Activated CD4-positive, alpha-beta memory T cell treated with anti-CD3 and anti-CD28 coated beads, Interleukin-2, amount 10 ng/mL, durations not matched to agents 7 days and 5 days (primary cell): ENCODE data around the gene TREML1. TPM values are rescaled to one million over a fixed set of nuclear protein-coding genes. Genes with fewer than 3 reads are reported as not detected.
A peak's percentile ranks its signal among the peaks of the same experiment; 100 is the strongest.

Source experiments
- CTCF ChIA-PET: fragments of 350-600 bp; sonication (Branson Sonifier 250); formaldehyde crosslinking; loops from one replicate; lab custom pipeline; 2021; ENCODE audit warnings: antibody characterized with exemption, inconsistent platforms; lab: Charles Lee
- POLR2A ChIA-PET: fragments of 350-600 bp; sonication (Branson Sonifier 250); formaldehyde crosslinking; loops from one replicate; lab custom pipeline; 2021; ENCODE audit warnings: antibody characterized with exemption; lab: Charles Lee
- DNase-seq: peaks from one replicate; pipeline ENCODE4 v3.0.0-alpha.2; 2020
- H3K27ac Mint-ChIP-seq: one replicate; pipeline ENCODE4 v1.8.0; 2021; ENCODE audit warnings: mild to moderate bottlenecking, mixed read lengths
- H3K27me3 Mint-ChIP-seq: one replicate; pipeline ENCODE4 v1.8.0; 2021; ENCODE audit warnings: mixed read lengths
- H3K36me3 Mint-ChIP-seq: one replicate; pipeline ENCODE4 v1.8.0; 2021; ENCODE audit warnings: low read depth, mixed read lengths
- H3K4me1 Mint-ChIP-seq: one replicate; pipeline ENCODE4 v1.8.0; 2021; ENCODE audit warnings: mixed read lengths
- H3K4me3 Mint-ChIP-seq: one replicate; pipeline ENCODE4 v1.8.0; 2021; ENCODE audit warnings: mild to moderate bottlenecking, mixed read lengths
- H3K9me3 Mint-ChIP-seq: one replicate; pipeline ENCODE4 v1.8.0; 2021; ENCODE audit warnings: mixed read lengths
- total RNA-seq, 2 experiments: library from RNA; stranded (reverse); gene quantifications; one replicate each; pipeline ENCODE4 v1.2.3, GENCODE V29; 2021

Gene TREML1
- total RNA-seq, 2 experiments from 2014 or later: not detected

DNA sequence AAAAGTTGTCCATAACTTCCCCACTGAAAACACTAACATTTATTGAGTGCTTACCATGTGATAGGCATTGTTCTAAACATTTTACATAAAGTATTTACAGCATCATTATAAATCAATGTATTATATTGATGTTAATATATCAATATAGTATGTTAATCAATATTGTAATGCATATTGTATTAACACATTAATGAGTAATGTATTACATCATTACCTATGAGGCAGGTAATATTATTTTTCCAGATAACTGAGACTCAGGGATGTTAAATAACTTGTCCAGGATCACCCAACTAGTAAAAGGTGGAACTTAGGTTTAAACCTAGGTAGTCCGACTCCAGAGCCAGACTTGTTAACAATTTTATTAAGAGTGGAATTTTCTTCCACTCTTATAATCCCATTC, 20.9 kb upstream of the TREML1 start:
- Mint-ChIP-seq H3K4me1 (no peaks in the 10 kb centered on the region), H3K36me3 (no peaks in the 10 kb centered on the region), H3K27ac (no peak overlapping the region), H3K27me3 (peaks cover 30% of the 10 kb centered on the region), H3K4me3 (no peak overlapping the region), H3K9me3 (no peaks in the 10 kb centered on the region)
- ChIA-PET CTCF (no interaction called here), POLR2A (no interaction called here)
- DNase-seq: no peak

DNA sequence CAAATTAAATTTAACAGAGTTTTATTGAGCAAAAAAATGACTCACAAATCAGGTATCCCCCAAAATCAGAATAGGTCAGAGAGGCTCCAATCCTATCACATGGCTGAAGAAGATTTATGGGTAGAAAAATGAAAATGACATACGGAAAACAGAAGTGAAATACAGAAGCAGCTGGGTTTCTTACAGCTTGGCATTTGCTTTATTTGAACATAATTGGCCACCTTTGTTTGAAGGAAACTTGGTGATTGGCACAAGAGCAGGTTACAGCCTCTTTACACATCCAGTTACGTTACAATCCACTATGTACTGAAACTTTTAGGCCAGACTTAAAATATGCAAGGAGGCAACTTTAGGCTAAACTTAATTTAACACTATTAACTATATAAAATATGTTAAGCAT, 20.5 kb upstream of the TREML1 start:
- Mint-ChIP-seq H3K36me3 (no peaks in the 10 kb centered on the region), H3K9me3 (no peaks in the 10 kb centered on the region), H3K27ac (no peak overlapping the region), H3K27me3 (peaks cover 28% of the 10 kb centered on the region), H3K4me1 (no peaks in the 10 kb centered on the region), H3K4me3 (no peak overlapping the region)
- ChIA-PET CTCF (interaction anchor here (1.9 kb wide), 1 partner anchor 8 kb away, joined by 10 read pairs; no protein-coding TSS in a partner anchor), POLR2A (no interaction called here)
- no peak for DNase-seq

DNA sequence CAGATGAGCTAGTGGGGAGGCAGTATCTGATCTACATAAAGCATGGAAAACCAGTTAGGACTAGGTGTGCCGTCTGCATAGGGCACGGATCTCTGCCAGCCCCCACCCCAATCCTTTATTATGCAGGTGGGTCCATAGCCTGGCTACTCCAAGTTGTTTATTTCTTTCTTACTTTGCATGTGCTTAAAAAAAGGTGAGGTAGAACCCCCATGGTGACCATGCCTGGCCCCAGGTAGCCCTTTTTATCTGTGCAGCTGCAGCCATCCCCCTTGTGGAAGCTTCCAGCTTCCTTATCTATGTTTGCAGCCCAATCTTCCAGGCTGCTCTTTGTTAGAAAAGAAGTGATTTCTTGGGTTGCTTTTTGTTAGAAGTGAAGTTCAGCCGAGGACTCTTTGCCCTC, 17.8 kb upstream of the TREML1 start:
- Mint-ChIP-seq H3K4me1 (no peaks in the 10 kb centered on the region), H3K4me3 (no peak overlapping the region), H3K36me3 (no peaks in the 10 kb centered on the region), H3K9me3 (no peaks in the 10 kb centered on the region), H3K27ac (no peak overlapping the region), H3K27me3 (peaks cover 25% of the 10 kb centered on the region)
- ChIA-PET POLR2A (no interaction called here), CTCF (no interaction called here)
- no peak for DNase-seq

DNA sequence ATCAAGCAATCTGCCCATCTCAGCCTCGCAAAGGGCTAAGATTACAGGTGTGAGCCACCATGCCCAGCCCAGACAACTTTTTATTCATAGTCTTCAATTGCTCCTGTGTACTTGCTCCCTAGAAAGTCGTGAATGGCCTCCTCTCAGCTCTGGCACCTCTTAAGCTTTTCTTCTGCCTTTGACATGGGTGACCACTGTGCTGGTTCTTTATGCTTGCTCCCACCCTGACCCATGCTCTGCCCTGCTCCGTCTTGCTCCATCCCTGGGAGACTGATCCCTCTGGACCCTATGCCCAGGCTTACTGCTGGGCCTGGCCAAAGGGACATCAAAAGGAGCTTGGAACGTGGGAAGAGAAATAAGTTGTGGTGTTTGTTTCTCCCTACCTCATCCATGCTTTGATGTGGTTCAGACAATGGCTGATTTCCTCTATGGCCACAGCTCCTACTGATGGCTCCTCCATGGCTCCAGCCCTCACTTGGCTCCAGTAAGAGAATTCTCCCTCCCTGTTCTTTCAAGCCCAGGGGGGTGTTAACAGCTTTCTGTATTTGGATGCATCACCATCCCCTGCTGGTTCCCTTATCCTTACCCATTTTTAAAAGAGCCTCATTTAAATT, 16.5 kb upstream of the TREML1 start:
- CTCF ChIA-PET: interaction anchor here (1.1 kb wide), 1 partner anchor 11 kb away, joined by 3 read pairs; no protein-coding TSS in a partner anchor
- Mint-ChIP-seq H3K36me3 (no peaks in the 10 kb centered on the region), H3K27me3 (peaks cover 28% of the 10 kb centered on the region), H3K4me3 (no peak overlapping the region), H3K4me1 (no peaks in the 10 kb centered on the region), H3K9me3 (no peaks in the 10 kb centered on the region), H3K27ac (no peak overlapping the region)
- DNase-seq: peak; percentile 1
- POLR2A ChIA-PET: no interaction called here

DNA sequence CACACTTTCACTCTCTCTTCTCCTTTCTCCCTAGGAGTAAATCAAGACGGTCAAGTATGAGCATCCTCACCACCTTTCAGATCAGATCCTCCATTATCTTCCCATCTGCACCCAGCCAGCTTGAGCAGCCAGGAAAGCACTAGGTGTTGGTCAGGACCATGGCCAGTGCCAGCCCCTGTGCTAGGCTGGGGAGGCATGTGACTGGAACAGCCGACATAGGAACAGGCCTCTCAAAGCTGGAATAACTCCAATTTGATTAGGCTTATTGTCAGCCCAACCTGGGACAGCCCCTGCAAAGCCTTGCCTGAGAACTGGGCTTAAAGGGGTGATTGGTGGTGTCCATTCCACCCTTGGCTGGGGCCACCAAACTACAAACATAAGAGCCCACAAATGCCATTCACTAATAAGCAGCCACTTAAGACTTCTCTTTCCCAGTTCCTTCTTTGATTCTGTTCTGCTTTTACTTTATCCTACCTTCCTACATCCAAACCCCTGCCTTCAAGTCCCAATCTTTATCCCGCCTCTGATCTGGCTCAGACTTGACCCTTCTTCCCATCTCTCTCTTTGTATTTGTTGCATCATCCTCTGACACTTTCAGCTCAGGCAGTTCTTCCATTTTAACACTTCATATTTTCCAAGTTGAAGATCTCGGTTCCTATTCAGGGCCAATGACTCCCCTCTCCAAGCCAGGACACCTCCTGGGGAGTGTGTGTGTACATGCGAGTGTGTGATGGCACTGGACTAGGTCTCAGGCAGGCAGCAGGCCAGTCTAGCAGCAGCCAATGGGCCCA, 13.2 kb upstream of the TREML1 start:
- Mint-ChIP-seq H3K27me3 (peaks cover 23% of the 10 kb centered on the region), H3K27ac (no peak overlapping the region), H3K9me3 (no peaks in the 10 kb centered on the region), H3K36me3 (no peaks in the 10 kb centered on the region), H3K4me1 (no peaks in the 10 kb centered on the region), H3K4me3 (no peak overlapping the region)
- ChIA-PET CTCF (interaction anchor here (1.1 to 2.3 kb wide), 2 partner anchors 15 to 19 kb away, joined by 3 to 7 read pairs; no protein-coding TSS in a partner anchor), POLR2A (no interaction called here)
- peak; percentile 18 for DNase-seq

DNA sequence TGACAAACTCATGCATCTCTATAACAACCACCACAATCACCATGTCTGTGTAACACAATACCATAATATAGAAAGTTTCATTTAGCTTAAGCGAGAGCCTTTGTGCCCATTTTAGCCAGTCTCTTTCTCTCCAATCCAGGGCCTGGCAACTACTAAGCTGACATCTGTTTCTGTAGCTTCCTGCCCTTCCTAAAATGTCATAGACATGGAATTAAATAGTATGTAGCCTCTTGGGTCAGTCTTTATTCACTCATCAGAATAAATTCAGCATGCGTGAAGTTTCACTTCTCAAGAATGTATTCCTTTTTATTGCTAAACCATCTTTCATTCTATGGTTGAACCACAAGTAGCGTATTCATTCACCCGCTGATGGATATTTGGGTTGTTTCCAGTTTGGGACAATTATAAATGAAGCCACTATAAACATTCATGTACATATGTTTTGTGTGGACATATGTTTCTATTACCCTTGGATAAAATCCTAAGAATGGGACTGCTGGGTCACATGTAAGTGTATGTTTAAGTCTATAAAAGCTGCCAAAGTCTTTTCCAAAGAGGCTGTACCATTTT, 10.5 kb upstream of the TREML1 start:
- no peak for DNase-seq
- Mint-ChIP-seq H3K4me1 (no peaks in the 10 kb centered on the region), H3K9me3 (no peaks in the 10 kb centered on the region), H3K27me3 (peaks cover 23% of the 10 kb centered on the region), H3K4me3 (no peak overlapping the region), H3K36me3 (no peaks in the 10 kb centered on the region), H3K27ac (no peak overlapping the region)
- ChIA-PET CTCF (interaction anchor here (2.3 kb wide), 1 partner anchor 18 kb away, joined by 7 read pairs; no protein-coding TSS in a partner anchor), POLR2A (no interaction called here)

DNA sequence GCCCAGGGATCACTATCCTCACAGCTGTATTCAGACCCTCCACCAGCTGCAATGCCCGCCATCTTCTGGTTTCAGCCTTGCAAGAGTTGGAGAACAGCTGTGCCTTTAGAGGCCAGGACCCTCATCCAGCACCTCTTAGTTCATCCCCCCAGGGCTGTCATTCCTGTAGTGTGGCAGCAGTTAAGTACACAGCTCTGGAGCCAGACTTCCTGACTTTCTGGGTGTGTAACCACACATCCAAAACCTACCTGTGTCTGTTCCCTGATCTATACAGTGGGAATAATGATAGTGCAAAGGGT, 9.2 kb upstream of the TREML1 start:
- ChIA-PET POLR2A (no interaction called here), CTCF (no interaction called here)
- no peaks in the 10 kb centered on the region for H3K36me3 Mint-ChIP-seq

DNA sequence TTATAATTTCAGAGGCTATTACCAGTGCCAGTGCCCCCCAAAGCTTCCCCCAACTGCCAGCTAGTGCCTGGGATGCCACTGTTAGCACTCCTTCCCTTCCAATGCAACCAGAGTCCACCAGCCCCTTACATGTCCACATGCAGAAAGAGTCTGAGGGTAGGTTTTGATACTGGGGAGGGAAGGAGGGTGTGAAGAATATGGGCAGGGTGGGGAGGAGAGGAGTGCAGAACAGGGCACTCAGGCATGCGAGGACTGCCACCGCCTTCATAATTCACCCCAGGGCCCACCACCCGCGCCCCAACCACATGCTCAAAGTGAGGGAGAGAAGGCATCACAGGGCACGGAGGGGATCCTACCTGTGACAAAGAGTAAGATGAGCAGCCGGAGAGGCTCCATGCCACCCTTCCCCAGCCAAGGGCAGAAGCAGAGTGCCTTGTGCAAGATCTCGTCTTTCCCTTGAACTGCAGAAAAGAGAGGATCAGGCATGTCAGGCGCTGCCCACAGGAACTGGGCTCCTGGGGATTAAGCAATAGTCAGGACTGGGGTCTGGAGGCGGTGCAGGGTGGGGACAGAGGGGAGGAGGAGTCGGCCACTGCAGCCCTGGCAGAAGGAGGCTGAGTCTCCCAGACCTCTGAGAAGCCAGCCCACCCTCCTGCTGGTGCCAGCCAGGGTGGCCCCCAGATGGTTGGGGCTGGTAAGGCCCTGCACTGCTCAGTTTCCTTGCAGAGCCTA, 8.7 kb upstream of the TREML1 start, which contains the start of gene TREM2:
TSS of gene TREM2 (minus strand) at position 430 of the 732 bp plus-strand sequence. CDS start at position 396, 34 bp downstream.
- no peaks in the 10 kb centered on the region for H3K4me1 Mint-ChIP-seq
- H3K27me3 Mint-ChIP-seq: peaks cover 21% of the 10 kb centered on the region
- H3K27ac Mint-ChIP-seq: no peak within 1 kb of the TSS
- no peak for DNase-seq
- no peak within 1 kb of the TSS for H3K4me3 Mint-ChIP-seq
- no peaks in the 10 kb centered on the region for H3K9me3 Mint-ChIP-seq
- CTCF ChIA-PET: no interaction called here
- POLR2A ChIA-PET: no interaction called here
- no peaks in the 10 kb centered on the region for H3K36me3 Mint-ChIP-seq

More for the DNA sequence above, 9.2 kb upstream of the TREML1 start:
- no peak overlapping the region for H3K27ac Mint-ChIP-seq
- no peaks in the 10 kb centered on the region for H3K4me1 Mint-ChIP-seq
- DNase-seq: no peak
- peaks cover 19% of the 10 kb centered on the region for H3K27me3 Mint-ChIP-seq
- no peak overlapping the region for H3K4me3 Mint-ChIP-seq
- H3K9me3 Mint-ChIP-seq: no peaks in the 10 kb centered on the region

DNA sequence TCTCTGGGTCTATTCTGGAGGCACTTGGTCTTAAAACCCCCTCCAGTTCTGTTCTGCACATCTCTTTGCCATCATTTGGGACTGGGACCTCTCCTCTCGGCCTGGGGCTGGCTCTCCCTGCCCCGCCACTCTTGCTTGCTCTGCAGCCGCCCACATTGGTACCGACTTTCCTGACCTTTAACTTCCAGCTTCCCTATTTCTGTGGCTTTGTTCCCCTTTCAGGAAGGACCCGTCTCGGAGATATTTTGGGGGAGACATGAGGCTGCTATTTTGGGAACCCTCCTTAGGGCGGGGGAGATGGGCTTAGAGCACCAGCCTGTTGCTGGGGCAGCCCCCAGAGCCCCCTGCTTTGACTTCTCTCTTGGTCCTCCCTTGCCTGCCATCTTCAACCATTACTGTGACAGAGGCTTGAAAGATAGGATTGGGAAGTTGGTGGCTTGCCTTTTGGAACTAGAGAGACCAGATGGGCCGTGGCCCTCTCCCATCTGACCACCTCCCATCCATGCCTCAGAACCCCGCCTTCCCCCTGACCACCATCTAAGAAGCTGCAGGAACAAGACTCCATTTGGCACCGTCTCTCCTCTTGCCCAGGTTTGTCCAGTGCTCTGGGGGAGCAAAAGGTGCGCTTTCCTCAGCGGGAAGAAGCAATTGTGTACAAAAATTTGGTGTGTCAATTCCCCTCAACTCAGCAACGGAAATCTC, 7.9 kb upstream of the TREML1 start:
- CTCF ChIA-PET: no interaction called here
- H3K4me3 Mint-ChIP-seq: no peak overlapping the region
- H3K4me1 Mint-ChIP-seq: no peaks in the 10 kb centered on the region
- POLR2A ChIA-PET: interaction anchor here (1.4 kb wide), 1 partner anchor 12 kb away, joined by 3 read pairs; no protein-coding TSS in a partner anchor
- peaks cover 16% of the 10 kb centered on the region for H3K27me3 Mint-ChIP-seq
- DNase-seq: no peak
- no peaks in the 10 kb centered on the region for H3K9me3 Mint-ChIP-seq
- no peaks in the 10 kb centered on the region for H3K36me3 Mint-ChIP-seq
- H3K27ac Mint-ChIP-seq: no peak overlapping the region

DNA sequence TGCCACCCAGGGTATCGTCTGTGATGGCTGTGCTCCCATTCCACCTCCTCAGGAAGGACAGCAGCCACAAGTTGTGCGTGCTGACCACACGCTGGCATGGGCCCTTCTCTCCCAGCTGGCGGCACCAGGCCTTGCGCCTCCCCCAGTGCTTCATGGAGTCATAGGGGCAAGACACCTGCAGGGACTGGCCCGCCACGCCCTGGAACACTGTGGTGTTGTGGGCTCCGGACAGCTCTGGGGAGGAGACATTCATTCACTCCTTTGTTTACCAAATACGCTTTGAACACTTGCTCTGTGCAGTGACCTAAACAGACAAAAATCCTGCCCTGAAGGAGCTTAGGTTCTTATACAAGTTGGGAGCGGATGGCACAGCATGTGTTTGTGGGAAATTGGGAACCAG, 7.2 kb upstream of the TREML1 start:
- H3K27me3 Mint-ChIP-seq: peaks cover 10% of the 10 kb centered on the region
- H3K4me3 Mint-ChIP-seq: no peak overlapping the region
- POLR2A ChIA-PET: interaction anchor here (1.4 kb wide), 1 partner anchor 11 kb away, joined by 3 read pairs; no protein-coding TSS in a partner anchor

DNA sequence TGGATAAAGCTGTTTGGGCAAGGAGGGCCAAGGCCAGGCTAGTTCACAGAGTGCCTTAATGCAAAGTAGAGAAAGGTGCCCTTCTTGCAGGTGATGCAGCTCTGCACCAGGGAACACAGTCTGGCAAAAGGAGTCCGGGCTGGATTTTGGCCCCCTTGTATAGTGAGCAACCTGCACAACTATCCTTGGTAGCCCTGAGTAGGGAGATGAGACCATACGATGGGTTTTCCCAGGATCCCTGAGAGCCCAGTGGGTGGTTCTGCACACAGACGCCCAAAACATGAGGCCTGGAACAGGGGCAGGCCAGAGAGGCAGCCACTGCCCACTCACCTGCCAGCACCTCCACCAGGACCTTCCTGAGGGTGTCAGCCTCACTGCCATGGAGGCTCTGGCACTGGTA, 6.8 kb upstream of the TREML1 start:
- CTCF ChIA-PET: no interaction called here

More for the DNA sequence above, 7.2 kb upstream of the TREML1 start:
- Mint-ChIP-seq H3K9me3 (no peaks in the 10 kb centered on the region), H3K4me1 (no peaks in the 10 kb centered on the region), H3K36me3 (no peaks in the 10 kb centered on the region), H3K27ac (no peak overlapping the region)
- DNase-seq: no peak
- CTCF ChIA-PET: no interaction called here

DNA sequence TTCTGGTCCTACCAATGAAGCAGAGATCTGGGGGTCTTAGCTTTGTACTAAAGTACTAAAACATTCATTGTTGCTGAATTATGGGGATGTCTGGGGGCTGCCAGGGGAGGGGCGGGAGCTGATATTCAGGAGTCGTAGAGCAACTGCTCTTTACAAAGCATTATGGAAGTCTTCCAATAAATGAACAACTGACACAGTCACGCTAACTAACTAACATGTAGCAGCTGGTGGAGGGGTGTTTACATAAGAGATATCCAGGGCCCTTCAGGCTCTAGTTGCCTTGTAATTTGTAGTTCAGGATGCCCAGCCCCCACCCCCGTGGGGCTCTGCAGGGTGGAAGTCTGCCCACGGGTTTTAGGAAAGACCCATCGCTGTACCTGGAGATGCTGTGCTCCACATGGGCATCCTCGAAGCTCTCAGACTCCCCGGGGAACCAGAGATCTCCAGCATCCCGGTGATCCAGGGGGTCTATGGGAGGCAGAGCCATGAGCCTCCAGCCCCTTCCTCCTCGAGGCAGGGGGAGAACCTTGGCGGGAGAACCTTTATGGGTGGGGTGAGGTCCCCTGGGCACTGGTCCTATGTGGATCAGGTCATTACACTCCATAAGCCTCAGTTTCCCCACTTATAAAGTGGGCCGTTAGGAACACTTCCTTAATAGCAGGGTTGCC, 5.4 kb upstream of the TREML1 start:
- Mint-ChIP-seq H3K27ac (no peak overlapping the region), H3K27me3 (peaks cover 13% of the 10 kb centered on the region), H3K36me3 (no peaks in the 10 kb centered on the region), H3K4me1 (no peaks in the 10 kb centered on the region), H3K4me3 (no peak overlapping the region), H3K9me3 (no peaks in the 10 kb centered on the region)
- no peak for DNase-seq
- POLR2A ChIA-PET: no interaction called here
- CTCF ChIA-PET: no interaction called here

More for the DNA sequence above, 6.8 kb upstream of the TREML1 start:
- no peak overlapping the region for H3K27ac Mint-ChIP-seq
- H3K27me3 Mint-ChIP-seq: peaks cover 5% of the 10 kb centered on the region
- no peaks in the 10 kb centered on the region for H3K9me3 Mint-ChIP-seq
- no peaks in the 10 kb centered on the region for H3K36me3 Mint-ChIP-seq
- DNase-seq: no peak
- POLR2A ChIA-PET: interaction anchor here (1.4 kb wide), 1 partner anchor 11 kb away, joined by 3 read pairs; no protein-coding TSS in a partner anchor
- H3K4me3 Mint-ChIP-seq: no peak overlapping the region
- H3K4me1 Mint-ChIP-seq: no peaks in the 10 kb centered on the region
